ENCODE measurements around the gene RERE. TPM values are rescaled to one million over a fixed set of nuclear protein-coding genes. Genes with fewer than 3 reads are reported as not detected.

RERE gene
- total and polyA plus RNA-seq, 12 donors: 33.4 to 146 (median 72.7) TPM

- Histone ChIP-seq H3K4me1 (replicated peaks in 1 of 2) (peaks cover 13 to 27% of the 10 kb centered on the region in 2 donors), H3K27me3 (no peaks in the 10 kb centered on the region), H3K9me3 (replicated peaks in 1 of 3) (no peaks in the 10 kb centered on the region), H3K36me3 (replicated peaks in 1 of 2) (no peaks in the 10 kb centered on the region), H3K27ac (no peak overlapping the region), H3K4me3 (no peak overlapping the region)
- TF ChIP-seq CTCF (IDR thresholded peaks at IDR 0.05) (no peak), POLR2A (IDR thresholded peaks at IDR 0.05) (no peak)
- 67 to 73% (median 70%) methylated on average over 7 of the region's 7 CpGs for WGBS, 4 donors
- intact Hi-C loops (cut with DNase I): no loop called here
- DNase-seq: no peak
Observed at GRCh38 chr1:8517661-8518489, 299.6 kb downstream of the RERE start.

- DNase-seq: no peak
- H3K27ac ChIP-seq: peak overlapping the region in 1 of 5 donors; percentile 11
- H3K36me3 ChIP-seq (replicated peaks in 1 of 2): no peaks in the 10 kb centered on the region
- H3K9me3 ChIP-seq (replicated peaks in 1 of 3): no peaks in the 10 kb centered on the region
- H3K4me1 ChIP-seq (replicated peaks in 1 of 2): peaks cover 13 to 27% of the 10 kb centered on the region in 2 donors
- TF ChIP-seq POLR2A (IDR thresholded peaks at IDR 0.05) (no peak), CTCF (IDR thresholded peaks at IDR 0.05) (no peak)
- no peaks in the 10 kb centered on the region for H3K27me3 ChIP-seq
- intact Hi-C loops (cut with DNase I): no loop called here
- no peak overlapping the region for H3K4me3 ChIP-seq
- WGBS, 4 donors: 58 to 69% (median 65%) methylated on average over 6 of the region's 6 CpGs
Observed at GRCh38 chr1:8516793-8517556, 300.5 kb downstream of the RERE start.

- Histone ChIP-seq H3K27ac (peak overlapping the region in 1 of 5 donors; percentile 11), H3K36me3 (replicated peaks in 1 of 2) (no peaks in the 10 kb centered on the region), H3K4me3 (no peak overlapping the region), H3K9me3 (replicated peaks in 1 of 3) (no peaks in the 10 kb centered on the region), H3K27me3 (no peaks in the 10 kb centered on the region), H3K4me1 (replicated peaks in 1 of 2) (peaks cover 13 to 29% of the 10 kb centered on the region in 2 donors)
- intact Hi-C loops (cut with DNase I): no loop called here
- 50 to 56% (median 54%) methylated on average over 4 of the region's 4 CpGs for WGBS, 4 donors
- DNase-seq: no peak
- TF ChIP-seq POLR2A (IDR thresholded peaks at IDR 0.05) (no peak), CTCF (IDR thresholded peaks at IDR 0.05) (no peak)
Observed at GRCh38 chr1:8516278-8516777, 301.1 kb downstream of the RERE start.

GRCh38 chr1:8512504-8512903, 304.9 kb downstream of the RERE start:
- peaks cover 13 to 38% of the 10 kb centered on the region in 2 donors for H3K4me1 ChIP-seq (replicated peaks in 1 of 2)
- no peak for TF ChIP-seq CTCF (IDR thresholded peaks at IDR 0.05)
- TF ChIP-seq POLR2A (IDR thresholded peaks at IDR 0.05): no peak

More at GRCh38 chr1:8512504-8512903, 304.9 kb downstream of the RERE start:
- no peak overlapping the region for H3K27ac ChIP-seq
- no peaks in the 10 kb centered on the region for H3K27me3 ChIP-seq
- no peaks in the 10 kb centered on the region for H3K36me3 ChIP-seq (replicated peaks in 1 of 2)
- WGBS, 4 donors: 93 to 98% (median 96%) methylated on average over 6 of the region's 6 CpGs
- no peak for DNase-seq
- intact Hi-C loops (cut with DNase I): no loop called here
- H3K4me3 ChIP-seq: no peak overlapping the region
- H3K9me3 ChIP-seq (replicated peaks in 1 of 3): no peaks in the 10 kb centered on the region

All from adrenal gland (tissue), 12 donors.